ENCODE data around the gene LIX1. TPM values are rescaled to one million over a fixed set of nuclear protein-coding genes. Genes with fewer than 3 reads are reported as not detected.

Gene LIX1
- total RNA-seq (2021) (not detected in 3 replicates), Bru-seq, nascent RNA (percentile 8 among the genes with signal in this experiment)
- long read RNA-seq, experiment 1 = 0 reads
- long read RNA-seq, experiment 2 = 0 reads
- long read RNA-seq, experiment 3, full-length matches to known transcripts = 2 of 2 reads
- long read RNA-seq, experiment 3, partial matches to known transcripts = 0 of 2 reads
- long read RNA-seq, experiment 3, other reads (novel, unspliced or antisense) = 0 of 2 reads

DNA sequence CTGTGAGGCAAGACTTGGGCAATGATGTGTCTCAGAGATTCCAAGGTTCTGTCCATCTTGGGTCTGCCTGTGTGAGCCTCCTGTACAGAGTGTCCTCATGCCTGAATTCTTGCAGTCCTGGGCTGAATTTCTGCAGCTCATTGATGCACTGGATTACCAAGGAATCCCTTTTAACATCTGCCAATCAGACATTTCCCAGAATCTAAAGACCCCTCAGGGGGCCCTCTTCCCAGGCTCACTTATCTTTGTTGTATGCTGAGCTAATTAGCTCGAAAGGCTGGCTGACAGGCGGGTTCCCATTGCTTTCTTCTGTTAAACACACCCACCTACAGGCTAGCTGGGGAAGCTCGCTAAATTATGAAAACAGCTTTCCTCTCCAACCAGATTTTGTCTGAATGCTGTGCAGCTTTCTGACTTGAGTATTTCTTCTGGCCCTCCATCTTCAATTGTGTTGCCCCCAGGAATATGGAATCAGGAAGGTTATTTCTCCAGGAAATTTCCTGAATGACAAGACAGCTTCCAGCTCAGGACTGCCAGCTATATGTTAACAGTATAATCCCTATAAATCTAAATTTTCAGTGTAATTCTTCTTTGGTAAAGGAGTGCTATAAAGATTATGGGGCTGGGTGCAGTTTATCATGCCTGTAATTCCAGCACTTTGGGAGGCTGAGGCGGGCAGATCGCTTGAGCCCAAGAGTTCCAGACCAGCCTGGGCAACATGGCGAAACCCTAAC lies at the start of gene LIX1:
LIX1 (minus strand) TSS at position 91 of the 734 bp plus-strand sequence; CDS start at position 56, 35 bp downstream.
- CTCF ChIA-PET = interaction anchor here (0.7 to 4.8 kb wide), 36 partner anchors 9 to 528 kb away, joined by 3 to 77 read pairs (median 4); partner anchors contain the start of gene LNPEP
- DNase-seq (ENCODE audit: low spot score) (peak; percentile 59), ATAC-seq (peak; percentile 92)
- TF ChIP-seq ZSCAN18 (CRISPR knock-in tag; IDR thresholded peaks at IDR 0.05) (no peak), MAX (CRISPR knock-in tag; IDR thresholded peaks at IDR 0.05) (no peak), ARID4B (CRISPR knock-in tag; IDR thresholded peaks at IDR 0.05; ENCODE audit: borderline replicate concordance) (no peak), ESRRA (CRISPR knock-in tag; IDR thresholded peaks at IDR 0.05; ENCODE audit: borderline replicate concordance) (no peak), TEAD4 (CRISPR knock-in tag; IDR thresholded peaks at IDR 0.05) (no peak), AR (CRISPR knock-in tag; IDR thresholded peaks at IDR 0.05) (no peak), CREM (CRISPR knock-in tag; IDR thresholded peaks at IDR 0.05) (no peak), NFE2L1 (CRISPR knock-in tag; IDR thresholded peaks at IDR 0.05) (no peak), TP53 (CRISPR knock-in tag; IDR thresholded peaks at IDR 0.05) (no peak), ZBTB43 (CRISPR knock-in tag; IDR thresholded peaks at IDR 0.05) (no peak), ZBTB21 (CRISPR knock-in tag; IDR thresholded peaks at IDR 0.05; ENCODE audit: borderline replicate concordance) (no peak), PRRX2 (CRISPR knock-in tag; IDR thresholded peaks at IDR 0.05) (no peak), NFYB (CRISPR knock-in tag; conservative IDR thresholded peaks at IDR 0.05; ENCODE audit: low read depth) (no peak), EMX1 (CRISPR knock-in tag; IDR thresholded peaks at IDR 0.05) (no peak), ZNF671 (CRISPR knock-in tag; IDR thresholded peaks at IDR 0.05) (no peak), MXD4 (CRISPR knock-in tag; IDR thresholded peaks at IDR 0.05; ENCODE audit: borderline replicate concordance) (no peak), ZNF121 (CRISPR knock-in tag; IDR thresholded peaks at IDR 0.05) (no peak)
- TF ChIP-seq, protein P1, sequence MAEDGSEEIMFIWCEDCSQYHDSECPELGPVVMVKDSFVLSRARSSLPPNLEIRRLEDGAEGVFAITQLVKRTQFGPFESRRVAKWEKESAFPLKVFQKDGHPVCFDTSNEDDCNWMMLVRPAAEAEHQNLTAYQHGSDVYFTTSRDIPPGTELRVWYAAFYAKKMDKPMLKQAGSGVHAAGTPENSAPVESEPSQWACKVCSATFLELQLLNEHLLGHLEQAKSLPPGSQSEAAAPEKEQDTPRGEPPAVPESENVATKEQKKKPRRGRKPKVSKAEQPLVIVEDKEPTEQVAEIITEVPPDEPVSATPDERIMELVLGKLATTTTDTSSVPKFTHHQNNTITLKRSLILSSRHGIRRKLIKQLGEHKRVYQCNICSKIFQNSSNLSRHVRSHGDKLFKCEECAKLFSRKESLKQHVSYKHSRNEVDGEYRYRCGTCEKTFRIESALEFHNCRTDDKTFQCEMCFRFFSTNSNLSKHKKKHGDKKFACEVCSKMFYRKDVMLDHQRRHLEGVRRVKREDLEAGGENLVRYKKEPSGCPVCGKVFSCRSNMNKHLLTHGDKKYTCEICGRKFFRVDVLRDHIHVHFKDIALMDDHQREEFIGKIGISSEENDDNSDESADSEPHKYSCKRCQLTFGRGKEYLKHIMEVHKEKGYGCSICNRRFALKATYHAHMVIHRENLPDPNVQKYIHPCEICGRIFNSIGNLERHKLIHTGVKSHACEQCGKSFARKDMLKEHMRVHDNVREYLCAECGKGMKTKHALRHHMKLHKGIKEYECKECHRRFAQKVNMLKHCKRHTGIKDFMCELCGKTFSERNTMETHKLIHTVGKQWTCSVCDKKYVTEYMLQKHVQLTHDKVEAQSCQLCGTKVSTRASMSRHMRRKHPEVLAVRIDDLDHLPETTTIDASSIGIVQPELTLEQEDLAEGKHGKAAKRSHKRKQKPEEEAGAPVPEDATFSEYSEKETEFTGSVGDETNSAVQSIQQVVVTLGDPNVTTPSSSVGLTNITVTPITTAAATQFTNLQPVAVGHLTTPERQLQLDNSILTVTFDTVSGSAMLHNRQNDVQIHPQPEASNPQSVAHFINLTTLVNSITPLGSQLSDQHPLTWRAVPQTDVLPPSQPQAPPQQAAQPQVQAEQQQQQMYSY (CRISPR knock-in tag; IDR thresholded peaks at IDR 0.05) = no peak
- TF ChIP-seq, protein P2, sequence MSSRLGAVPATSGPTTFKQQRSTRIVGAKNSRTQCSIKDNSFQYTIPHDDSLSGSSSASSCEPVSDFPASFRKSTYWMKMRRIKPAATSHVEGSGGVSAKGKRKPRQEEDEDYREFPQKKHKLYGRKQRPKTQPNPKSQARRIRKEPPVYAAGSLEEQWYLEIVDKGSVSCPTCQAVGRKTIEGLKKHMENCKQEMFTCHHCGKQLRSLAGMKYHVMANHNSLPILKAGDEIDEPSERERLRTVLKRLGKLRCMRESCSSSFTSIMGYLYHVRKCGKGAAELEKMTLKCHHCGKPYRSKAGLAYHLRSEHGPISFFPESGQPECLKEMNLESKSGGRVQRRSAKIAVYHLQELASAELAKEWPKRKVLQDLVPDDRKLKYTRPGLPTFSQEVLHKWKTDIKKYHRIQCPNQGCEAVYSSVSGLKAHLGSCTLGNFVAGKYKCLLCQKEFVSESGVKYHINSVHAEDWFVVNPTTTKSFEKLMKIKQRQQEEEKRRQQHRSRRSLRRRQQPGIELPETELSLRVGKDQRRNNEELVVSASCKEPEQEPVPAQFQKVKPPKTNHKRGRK (CRISPR knock-in tag; IDR thresholded peaks at IDR 0.05; ENCODE audit: borderline replicate concordance) = no peak
- TF ChIP-seq, protein P3, sequence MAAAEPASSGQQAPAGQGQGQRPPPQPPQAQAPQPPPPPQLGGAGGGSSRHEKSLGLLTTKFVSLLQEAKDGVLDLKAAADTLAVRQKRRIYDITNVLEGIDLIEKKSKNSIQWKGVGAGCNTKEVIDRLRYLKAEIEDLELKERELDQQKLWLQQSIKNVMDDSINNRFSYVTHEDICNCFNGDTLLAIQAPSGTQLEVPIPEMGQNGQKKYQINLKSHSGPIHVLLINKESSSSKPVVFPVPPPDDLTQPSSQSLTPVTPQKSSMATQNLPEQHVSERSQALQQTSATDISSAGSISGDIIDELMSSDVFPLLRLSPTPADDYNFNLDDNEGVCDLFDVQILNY (CRISPR knock-in tag; IDR thresholded peaks at IDR 0.05) = no peak
- no peak within 1 kb of the TSS for H3K4me3 Mint-ChIP-seq
- no peaks in the 10 kb centered on the region for H3K36me3 Mint-ChIP-seq
- peak within 1 kb of the TSS; percentile 43; the same call in 1 of the 2 replicates for H3K27ac Mint-ChIP-seq
- no peaks in the 10 kb centered on the region for H3K27me3 Mint-ChIP-seq (ENCODE audit: low read depth)
- no peaks in the 10 kb centered on the region for H3K9me3 Mint-ChIP-seq
- POLR2A ChIA-PET = interaction anchor here (1.0 kb wide), 1 partner anchor 99 kb away, joined by 4 read pairs; no protein-coding TSS in a partner anchor
- H3K4me1 Mint-ChIP-seq = peaks cover 28% of the 10 kb centered on the region
